Ecto neural progenitor cell (in vitro differentiated cells): ENCODE results near the gene FAM110D.

Experiments
- DNase-seq: peaks from one replicate; pipeline ENCODE4 v3.0.0-alpha.2; 2018; ENCODE audit warnings: low spot score

FAM110D gene

GRCh38 chr1:26158908-26159742 is at the start of gene FAM110D:
Gene FAM110D, plus strand, starts transcription at chr1:26159079. Its CDS starts 2,213 bp downstream, at chr1:26161292.
- no peak for DNase-seq

GRCh38 chr1:26109229-26110164 is 49.4 kb upstream of the FAM110D start:
- DNase-seq = no peak

GRCh38 chr1:26110731-26111529 is 47.9 kb upstream of the FAM110D start:
- DNase-seq = peak; percentile 90

- peak; percentile 97 for DNase-seq
Observed at GRCh38 chr1:26111530-26112406, 47.1 kb upstream of the FAM110D start, which contains the start of gene PDIK1L. Gene PDIK1L, plus strand, starts transcription at chr1:26111824. Its CDS starts 2,485 bp downstream, at chr1:26114309.

- no peak for DNase-seq
Observed at GRCh38 chr1:26112407-26112775, 46.5 kb upstream of the FAM110D start.

- DNase-seq = no peak
Observed at GRCh38 chr1:26114165-26114927, 44.5 kb upstream of the FAM110D start.

GRCh38 chr1:26119892-26120608 is 38.8 kb upstream of the FAM110D start:
- no peak for DNase-seq

- DNase-seq = no peak
Observed at GRCh38 chr1:26121854-26122773, 36.8 kb upstream of the FAM110D start.

- no peak for DNase-seq
Observed at GRCh38 chr1:26122988-26123973, 35.6 kb upstream of the FAM110D start.

GRCh38 chr1:26124418-26125331 is 34.2 kb upstream of the FAM110D start:
- DNase-seq = no peak

GRCh38 chr1:26125382-26125781 is 33.5 kb upstream of the FAM110D start:
- DNase-seq = no peak

GRCh38 chr1:26125946-26126320 is 32.9 kb upstream of the FAM110D start:
- no peak for DNase-seq

GRCh38 chr1:26126321-26127084 is 32.4 kb upstream of the FAM110D start:
- no peak for DNase-seq

- no peak for DNase-seq
Observed at GRCh38 chr1:26127235-26128163, 31.4 kb upstream of the FAM110D start.
